Activated CD8-positive, alpha-beta memory T cell treated with anti-CD3 and anti-CD28 coated beads for 48 hours (primary cell): ENCODE results near the gene CELF3.

Source experiments
- DNase-seq, 3 experiments: peaks; one replicate each; pipeline ENCODE4 v3.0.0-alpha.2; 2020; ENCODE audit warnings: low read depth in 2 of 3, low spot score in 2 of 3

Gene CELF3

DNA sequence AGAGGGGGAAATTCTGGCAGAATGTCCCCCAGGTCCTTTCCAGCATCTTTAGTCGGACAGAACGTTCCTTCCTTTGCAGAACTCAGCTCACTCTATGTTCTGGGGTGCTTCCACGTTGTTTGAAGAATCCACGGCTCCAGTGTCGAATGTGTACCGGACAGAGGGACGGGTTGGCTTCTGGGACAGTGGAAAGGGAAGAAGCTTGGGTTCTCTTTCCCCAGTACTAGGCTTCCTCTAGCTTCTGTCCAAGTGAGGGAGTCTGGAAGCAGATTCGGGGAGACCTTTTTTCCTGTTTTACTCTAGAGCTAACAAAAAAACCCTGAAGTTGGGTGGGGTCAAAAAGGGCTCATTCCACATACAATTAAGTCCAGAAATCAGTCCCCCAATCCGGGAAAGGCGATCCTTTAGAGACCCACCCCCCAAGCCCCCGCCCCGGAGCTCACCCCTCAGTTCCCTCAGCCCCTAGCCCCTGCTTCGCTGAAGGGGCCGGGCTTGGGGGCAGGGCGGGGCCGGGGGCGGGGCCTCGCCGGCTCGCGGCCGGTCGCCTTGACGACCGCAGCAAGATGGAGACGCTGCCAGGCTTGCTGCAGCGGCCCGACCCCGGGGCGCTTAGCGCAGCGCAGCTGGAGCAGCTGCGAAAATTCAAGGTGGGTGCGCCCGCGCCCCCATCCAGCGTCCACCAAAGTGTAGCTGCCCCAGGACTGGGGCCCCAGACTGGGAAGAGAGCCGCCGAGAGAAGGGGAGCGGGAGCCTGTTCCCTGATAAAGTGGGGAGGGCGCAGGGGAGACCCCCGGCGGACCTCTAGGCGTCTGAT, 4.6 kb upstream of the CELF3 start, which contains the start of gene RIIAD1:
TSS of gene RIIAD1 (plus strand) at position 549 of the 814 bp plus-strand sequence. CDS start at position 564, 15 bp downstream.
- DNase-seq = peak in 1 of 3 experiments; percentile 18

DNA sequence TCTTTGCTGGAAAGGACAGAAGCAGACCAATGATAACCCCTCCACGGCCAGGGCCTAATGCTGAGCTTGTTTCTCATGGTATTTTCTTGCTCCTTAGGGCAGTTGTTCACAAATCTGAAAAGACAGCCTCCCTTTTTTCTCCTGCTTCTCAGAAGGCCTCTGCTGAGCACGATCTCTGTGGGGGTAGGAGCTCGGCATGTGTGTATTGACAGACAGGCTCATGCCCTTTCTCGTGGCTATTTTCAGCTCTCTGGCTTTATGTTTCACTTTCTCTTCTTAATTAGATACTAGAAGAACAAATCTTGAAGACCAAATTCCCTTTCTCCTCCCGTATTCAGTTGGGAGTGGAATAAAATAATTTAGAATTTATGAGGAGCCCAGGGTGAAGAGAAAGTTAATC, 4.0 kb upstream of the CELF3 start:
- DNase-seq = no peak

DNA sequence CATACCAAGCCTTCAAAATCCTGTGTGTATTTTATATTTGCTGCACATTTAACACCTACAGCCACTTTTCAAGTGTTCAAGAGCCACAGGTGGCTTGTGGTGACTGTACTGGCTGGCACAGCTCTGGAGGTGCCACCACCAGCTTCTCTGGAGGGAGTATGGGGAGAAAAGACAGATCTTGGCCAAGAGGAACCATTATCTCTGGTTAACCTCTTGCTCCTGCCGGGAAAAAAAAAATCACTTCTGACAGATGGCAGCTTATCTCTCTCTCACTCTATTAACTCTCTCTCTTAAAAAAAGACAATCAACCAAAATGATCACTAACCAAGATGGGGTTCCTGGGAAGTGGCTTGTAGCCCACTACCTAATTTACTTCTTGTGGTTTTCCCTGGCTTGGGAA, 3.5 kb upstream of the CELF3 start:
- DNase-seq = no peak

DNA sequence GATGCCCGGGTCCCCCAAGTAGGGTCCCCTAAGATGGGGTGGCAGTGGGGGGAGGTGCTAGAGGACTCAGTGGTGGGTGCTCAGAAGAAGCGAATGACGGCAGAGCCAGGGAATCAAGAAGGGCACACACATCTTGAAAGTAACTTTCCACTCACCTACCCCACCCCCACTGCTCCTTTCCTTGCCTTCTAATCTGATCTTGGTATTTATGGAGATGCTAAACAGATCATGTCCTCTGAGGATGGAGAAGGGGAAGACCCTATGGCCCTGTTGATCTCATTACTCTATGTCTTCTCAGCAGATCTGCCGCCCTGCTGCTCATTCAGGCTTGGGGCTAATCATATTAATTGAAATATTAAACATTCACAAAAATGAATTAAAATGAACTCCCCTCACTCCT, 2.1 kb upstream of the CELF3 start:
- DNase-seq = no peak

DNA sequence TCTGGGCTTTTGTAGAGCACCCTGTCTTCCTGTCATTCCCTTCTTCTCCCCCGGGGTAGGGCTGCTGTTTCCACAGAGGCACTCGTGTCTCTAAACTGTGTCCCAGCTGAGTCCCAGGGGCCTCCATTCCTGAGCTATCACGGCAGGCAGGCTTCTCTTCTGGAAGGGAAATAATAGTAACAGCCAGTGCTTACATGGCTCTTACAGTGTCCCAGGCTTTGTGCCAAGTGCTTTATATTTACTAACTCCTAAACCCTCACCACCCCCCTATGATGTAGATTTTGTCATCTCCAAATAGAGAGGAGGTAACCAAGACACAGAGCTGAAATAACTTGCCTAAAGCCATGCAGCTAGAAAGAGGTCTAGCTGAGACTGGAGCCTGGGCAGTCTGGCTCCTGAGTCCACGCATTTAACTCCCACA, 1.4 kb upstream of the CELF3 start:
- DNase-seq = no peak

DNA sequence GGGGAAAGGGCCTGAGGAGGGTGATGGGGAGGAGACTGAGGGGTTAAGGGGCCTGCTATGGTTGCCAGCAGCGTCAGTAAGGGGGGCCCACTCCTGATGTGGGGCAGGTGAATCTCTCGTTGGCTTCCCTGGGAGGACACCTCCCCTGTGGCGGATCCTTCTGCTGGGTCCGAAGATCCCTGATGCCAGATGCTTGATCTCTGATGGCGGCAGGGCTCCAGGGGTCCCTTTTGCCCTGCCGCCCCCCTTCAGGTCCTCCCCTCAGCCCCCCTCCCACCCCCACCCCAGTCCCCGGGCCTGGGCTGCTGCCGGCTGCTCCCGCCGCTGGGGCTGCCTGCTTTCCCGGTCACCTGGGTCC, 219 bp downstream of the CELF3 start:
- no peak for DNase-seq

DNA sequence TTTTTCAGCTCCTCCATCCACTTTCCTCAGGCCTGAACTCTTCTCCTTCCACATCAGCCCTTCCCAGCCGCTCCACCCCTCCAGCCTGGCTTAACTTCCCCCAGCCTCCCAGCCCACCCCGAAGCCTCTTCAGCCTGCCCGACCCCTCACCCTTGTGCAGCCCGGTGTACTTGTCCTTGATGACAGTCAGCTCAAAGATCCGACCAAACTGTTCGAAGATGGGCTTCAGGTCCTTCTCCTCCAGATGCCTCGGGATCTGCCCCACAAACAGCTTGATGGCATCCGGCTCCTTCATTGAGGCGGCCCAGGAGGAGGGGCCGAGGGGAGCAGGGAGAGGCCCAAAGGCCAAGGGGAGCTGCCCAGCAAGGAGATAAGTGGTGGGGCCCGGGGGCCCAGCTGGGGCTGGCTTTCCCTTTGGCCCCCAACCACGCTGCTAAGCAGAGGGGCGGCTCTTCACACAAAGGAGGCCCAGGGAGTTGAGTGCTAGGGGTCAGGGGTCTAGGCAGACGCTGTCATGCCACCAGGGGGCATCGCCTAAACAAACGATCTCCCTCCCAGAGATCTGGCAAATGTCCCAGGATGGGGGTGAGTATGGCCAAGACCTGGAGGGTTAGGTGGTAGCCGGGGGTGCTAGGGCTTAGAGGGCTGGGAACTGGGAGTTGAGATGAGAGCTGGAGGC, 738 bp downstream of the CELF3 start:
- no peak for DNase-seq

DNA sequence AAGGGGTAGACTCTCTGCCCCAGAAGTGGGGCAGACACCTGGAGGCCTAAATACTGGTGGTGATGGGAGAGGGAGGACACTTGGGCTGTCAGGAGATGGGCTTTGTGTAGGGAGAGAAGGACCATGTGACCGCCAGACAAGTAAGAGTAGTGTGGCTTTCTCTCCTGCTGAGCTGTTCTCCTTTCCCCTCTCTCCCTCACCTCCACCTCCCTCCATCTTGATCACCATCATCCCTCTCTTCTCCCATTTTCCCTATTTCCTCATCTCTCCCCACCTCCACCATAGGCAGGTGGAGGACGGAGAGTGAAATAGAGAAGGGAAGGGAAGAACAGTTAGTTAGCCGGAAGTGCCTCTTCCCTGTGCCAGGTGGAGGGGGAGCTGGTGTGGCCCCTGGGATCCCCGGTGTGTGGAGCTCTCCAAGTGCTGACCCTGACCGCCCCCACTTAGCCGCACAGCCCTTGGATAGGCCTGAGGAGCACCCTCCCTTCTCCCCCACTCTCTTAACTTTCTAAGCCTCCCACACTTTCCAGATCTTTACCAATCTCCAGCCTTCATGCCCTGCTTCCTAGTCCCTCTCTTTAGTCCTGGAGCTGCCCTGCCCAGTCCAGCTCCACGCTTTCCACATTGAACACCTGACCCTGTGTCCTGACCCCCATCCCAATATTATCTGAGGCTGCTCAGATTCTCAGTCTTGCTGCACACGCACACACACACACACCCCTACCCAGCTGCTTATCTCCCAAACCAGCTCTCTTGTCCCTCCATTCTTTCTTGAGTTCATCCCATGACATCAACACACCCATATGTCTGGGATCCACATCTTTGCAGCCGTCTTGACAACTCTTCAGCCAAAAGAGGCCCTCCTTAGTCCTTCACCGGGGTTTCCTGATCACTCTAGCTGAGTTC, 1.5 kb downstream of the CELF3 start:
- no peak for DNase-seq

DNA sequence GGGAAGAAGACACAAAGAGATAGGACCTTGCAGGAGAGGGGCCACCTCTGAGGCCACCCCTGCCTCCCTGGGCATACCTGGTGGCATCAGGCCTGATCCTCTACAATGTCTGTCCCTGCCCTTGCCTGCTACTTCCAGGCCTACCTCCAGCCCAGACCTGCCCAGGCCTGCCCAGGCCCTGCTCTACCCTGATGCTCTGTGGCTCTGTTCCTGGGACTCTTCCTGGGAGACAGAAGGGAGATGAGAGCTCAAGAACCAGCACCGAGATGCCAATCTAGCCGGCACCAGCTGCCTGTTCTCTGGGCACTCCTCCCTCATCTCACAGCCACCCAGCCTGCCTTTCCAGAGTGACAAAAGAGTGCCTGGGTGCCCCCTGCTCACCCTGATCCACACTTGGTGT, 2.7 kb downstream of the CELF3 start:
- DNase-seq = no peak

DNA sequence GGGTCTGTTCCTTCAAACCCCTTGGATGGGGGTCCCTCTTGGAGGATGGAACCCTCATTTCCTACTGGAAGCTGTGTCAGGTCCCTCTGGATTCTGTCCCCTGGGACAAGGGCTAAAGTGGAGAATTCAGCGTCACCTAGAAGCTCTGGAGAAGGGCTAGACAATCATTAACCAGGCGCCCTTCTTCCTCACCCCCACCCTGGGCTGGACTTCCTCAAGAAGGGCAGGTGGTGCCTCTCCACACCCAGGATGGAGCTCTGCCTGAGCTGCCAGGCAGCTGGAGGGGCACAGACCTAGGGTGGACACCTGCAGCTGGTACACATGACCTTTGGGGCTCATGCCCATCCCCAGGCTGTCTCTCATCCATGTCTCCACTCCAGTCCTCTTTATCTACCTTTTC, 3.6 kb downstream of the CELF3 start:
- DNase-seq = no peak

DNA sequence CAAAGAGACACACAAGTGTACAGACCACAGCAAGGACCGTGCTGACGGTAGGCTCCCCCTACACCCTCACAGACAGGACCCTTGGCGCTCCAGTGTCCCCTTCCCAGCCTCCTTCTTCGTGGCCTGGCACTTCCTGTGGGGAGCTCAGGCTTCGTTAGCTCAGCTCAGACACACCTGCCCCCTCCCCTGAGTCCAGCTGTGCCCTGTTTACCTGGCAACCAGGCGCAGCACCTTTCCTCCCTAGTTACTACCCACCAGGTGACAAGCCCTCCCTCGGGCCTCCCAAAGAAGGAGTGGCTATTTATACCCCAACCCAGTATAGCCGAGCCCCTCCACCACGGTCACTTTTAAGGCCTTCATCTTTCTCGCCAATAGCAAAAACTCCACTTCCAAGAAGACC, 4.7 kb downstream of the CELF3 start:
- no peak for DNase-seq

DNA sequence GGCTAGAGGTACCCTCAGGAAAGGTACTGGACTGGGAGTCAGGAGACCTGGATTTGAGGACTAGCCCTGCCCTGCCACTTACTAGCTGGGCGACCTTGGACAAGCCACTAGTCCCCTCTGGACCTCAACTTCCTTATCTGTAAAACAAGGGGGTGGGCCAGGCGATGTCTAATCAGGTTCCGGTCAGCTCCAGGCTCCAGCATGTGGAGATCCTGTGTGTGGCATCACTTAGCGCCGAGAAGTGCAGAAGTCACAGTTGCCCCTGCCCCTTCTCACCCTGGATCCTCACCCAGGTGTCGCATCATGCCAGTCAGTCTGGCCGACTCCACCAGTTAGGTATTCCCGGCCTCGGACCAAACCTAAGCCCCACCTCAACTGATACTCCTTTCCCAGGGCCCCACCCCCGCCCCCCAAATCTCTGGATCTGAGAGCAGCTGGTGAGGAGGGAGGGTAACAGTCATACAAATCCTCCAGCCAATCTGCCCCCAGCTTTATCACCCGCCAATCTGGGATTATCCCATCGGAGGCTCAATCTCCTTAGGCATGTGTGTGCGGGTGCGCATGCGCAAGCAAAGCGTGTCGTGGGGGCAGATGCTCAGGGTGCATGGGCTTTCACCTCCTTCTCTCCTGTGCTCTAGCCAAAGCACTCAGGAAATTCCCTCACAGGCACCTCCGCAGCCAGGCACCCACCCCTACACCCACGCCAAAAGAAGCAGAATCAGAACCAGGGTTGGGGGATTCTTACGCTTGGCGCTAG, 5.4 kb downstream of the CELF3 start:
- no peak for DNase-seq

DNA sequence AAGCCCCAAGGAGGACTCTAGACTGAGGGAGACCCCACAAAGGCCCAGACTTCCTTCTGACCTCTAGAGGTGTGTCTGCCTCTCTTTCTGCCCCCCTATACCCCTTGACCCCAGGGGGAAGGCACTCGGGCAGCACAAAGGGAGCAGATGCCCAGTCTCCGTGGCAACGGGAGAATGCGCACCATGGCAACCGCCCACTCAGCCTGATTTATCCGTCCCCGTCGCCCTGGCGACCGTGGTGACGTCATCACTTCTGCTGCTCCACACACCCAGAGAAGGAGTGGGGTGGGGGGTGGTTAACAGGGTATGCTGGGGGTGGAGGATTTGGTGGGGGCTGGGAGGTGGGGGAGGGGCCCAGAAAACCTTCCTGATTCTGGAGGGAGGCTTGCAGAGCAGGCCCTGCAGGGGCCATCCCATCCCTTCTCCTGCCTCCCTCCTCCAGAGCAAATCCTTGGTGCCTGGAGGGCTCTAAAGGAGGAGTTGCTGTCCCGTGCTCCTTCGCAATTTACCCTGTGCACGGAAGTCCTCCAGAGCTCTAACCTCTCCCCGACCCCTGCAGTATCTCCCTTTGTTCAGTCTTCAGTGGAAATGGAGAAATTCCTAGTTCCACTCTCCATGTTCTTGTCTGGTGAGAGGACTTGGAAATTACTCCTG, 6.3 kb downstream of the CELF3 start:
- peak in 1 of 3 experiments; percentile 22 for DNase-seq

DNA sequence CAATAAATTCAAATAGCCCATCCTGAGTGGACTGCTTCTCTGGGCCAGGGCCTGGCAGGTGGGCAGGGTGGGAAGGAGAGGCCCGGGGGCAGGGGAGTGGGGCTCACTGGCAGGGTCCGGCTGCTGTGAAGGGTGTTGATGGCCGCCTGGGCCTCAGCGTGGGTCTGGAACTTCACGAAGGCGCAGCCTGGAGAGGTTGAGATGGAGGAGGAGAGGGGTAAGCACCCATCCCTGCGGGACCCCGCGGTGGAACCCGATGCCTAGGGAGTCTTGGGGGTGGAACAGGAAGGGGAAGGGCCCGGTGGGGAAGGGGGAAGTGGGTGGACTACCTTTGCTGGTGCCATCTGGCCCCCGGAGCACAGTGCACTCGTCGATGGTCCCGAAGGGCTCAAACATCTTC, 7.7 kb downstream of the CELF3 start:
- DNase-seq = no peak

DNA sequence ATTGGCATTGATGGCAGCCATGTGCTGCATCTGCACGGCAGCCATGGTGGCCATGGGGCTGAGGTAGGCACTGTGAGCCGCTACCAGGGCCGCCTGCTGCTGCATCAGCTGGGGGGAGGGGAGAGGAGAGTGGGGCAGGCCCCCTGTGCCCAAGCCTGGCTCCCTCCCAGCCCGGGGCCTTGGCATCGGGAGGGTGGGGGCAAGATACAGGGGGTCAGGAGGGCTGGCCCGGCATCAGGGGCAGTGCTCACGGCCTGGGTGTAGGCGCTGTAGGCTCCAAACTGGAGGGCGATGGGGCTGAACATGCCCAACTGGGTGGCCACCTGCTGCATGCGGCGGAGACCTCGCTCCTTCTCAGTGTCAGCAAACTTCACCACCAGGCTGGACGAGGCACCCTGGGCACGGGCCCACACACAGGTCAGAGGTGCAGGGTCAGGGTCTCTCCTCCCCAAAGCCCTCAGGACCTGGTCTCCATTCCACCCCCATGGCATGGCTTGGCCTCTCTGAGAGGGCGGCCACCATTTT, 9.0 kb downstream of the CELF3 start:
- DNase-seq = no peak

DNA sequence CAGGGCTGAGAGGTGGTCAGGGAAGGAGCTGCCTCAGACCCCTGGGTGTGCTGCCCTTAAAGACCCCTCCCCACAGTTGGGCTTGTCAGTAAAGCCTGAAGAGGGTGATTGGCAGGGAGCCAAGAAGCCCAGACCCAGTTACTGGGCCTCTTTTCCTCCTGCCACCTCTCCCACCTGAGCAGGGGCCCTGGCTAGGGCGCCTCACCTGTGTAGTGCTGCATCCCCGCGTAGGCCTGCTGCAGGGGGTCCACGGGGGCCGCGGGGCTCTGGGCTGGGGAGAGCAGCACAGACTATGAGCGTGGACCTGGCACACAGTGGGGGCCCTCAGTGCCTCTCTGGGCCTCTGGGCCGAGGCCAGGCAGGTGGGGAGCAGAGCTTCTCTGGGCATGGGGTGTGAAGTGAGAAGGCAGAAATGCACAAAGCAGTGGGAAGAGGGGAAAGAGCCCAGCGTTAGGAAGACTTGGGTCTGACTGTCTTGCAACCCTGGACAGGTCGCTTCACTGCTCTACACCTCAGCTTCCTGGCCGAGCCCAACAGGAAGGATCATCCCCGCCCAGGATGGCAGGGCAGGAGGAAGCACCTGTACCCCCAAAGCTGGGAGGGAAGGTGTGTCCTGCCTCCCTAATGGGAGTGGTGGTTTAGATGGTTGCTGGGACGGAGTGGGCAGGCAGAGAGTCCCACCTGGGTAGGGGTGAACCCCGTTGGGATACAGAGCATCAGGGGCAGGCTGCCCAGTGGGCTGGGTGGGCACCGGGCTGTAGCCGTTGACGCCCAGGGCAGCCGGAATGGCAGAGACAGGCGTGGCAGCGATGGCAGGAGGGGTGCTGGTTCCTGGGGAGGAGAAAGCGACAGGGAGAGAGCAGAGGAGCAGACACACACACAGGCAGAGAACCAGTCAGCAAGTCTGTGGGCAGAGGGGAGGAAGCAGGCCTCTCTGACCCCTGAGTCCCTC, 9.9 kb downstream of the CELF3 start:
- no peak for DNase-seq

DNA sequence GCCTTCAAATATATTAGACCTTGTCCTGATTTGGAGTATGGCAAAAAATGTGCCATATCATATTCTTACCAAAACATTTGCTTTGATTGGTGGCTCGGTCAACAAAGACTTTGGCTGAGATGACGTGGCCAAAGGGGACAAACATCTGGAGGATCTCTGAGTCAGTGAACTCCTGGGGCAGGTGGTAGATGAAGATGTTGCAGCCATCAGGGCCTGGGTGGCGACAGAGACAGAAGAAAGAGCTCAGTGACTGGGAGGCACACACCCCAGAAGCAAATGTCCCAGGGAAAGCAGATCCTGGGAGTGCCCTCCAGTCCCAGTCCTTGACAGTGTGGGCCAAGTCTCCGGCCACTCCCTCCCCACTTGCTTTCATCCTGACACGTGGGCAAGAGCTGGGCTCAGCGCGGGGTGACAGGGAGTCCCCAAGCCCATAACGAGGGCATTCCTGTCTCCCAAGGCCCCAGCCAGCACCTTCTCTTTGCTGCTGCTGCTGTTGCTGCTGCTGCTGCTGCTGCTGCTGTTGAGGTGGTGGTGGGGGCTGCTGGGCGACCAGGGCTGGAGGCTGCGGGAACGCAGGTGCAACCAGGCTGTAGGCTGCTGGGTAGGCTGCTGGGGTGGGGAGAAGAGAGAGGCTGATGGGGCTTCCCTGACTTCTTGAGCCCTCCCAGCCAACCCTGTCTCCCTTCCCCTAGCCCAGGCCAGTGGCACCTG, 10.7 kb downstream of the CELF3 start:
- DNase-seq = no peak

DNA sequence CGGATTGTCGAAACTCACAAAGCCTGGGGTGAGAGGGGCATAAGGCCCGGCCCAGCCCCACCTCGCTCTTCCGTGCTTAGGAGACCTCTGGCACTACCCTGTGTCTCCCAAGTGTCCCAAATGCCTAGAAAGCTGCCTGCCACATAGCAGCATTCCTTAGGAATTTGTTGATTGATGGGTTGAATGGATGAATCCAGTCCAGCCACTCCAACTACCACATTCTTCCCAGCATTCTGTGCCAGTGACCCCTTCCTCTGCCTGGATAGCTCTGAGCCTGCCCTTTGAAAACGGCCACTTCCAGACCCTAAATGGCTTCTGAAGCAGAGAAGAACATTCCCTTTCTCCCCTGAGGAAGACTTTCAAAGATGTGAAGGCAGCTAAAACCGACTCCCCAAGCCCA, 11.5 kb downstream of the CELF3 start:
- no peak for DNase-seq
